K562 (cell line): Measurements from ENCODE around the gene FEM1B. TPM values are rescaled to one million over a fixed set of nuclear protein-coding genes. Genes with fewer than 3 reads are reported as not detected.

ENCODE experiments used
- ARID1B ChIP-seq: fragments of 450-650 bp; IDR thresholded peaks from 2 replicates; pipeline ENCODE4 v1.6.1; 2016; ENCODE audit warnings: antibody characterized with exemption, mild to moderate bottlenecking, inconsistent platforms
- CHD2 ChIP-seq: IDR thresholded peaks from 2 replicates; pipeline ENCODE4 v1.6.1; 2011; ENCODE audit warnings: low read depth, low read length
- E2F4 ChIP-seq: sonication (generic); formaldehyde crosslinking; IDR thresholded peaks from 2 replicates; pipeline ENCODE4 v1.8.0; 2022; ENCODE audit warnings: mild to moderate bottlenecking, low read depth, missing genetic modification reagents
- EGR1 ChIP-seq: fragments of 450-650 bp; conservative IDR thresholded peaks from 2 replicates; pipeline ENCODE4 v1.6.1; 2017; ENCODE audit warnings: mild to moderate bottlenecking
- EP400 ChIP-seq: fragments of 450-650 bp; IDR thresholded peaks from 2 replicates; pipeline ENCODE4 v1.6.1; 2017; ENCODE audit warnings: antibody characterized with exemption, mild to moderate bottlenecking, moderate library complexity
- HDAC6 ChIP-seq: IDR thresholded peaks from 2 replicates; pipeline ENCODE4 v1.6.1; 2012; ENCODE audit warnings: low read depth, mild to moderate bottlenecking, control low read depth, inconsistent platforms, low read length, moderate library complexity
- HIVEP1 ChIP-seq: fragments of 250-450 bp; sonication (Bioruptor Pico); IDR thresholded peaks from 2 replicates; pipeline ENCODE4 v1.4.0; 2020; ENCODE audit warnings: mild to moderate bottlenecking
- PCBP1 ChIP-seq: fragments of 200-400 bp; formaldehyde crosslinking; IDR thresholded peaks from 2 replicates; pipeline ENCODE4 v1.6.1; 2018; ENCODE audit warnings: mild to moderate bottlenecking, low read depth, low read length; ENCODE audit not compliant: poor library complexity, severe bottlenecking
- SMARCE1 ChIP-seq: fragments of 450-650 bp; IDR thresholded peaks from 2 replicates; pipeline ENCODE4 v1.7.1; 2016; ENCODE audit warnings: mild to moderate bottlenecking
- SMC3 ChIP-seq: conservative IDR thresholded peaks from 2 replicates; pipeline ENCODE4 v1.6.1; 2011; ENCODE audit warnings: low read depth, low read length, improper control_type of control experiment; ENCODE audit not compliant: insufficient read depth
- XRCC3 ChIP-seq: fragments of 450-650 bp; IDR thresholded peaks from 2 replicates; pipeline ENCODE4 v1.6.1; 2017; ENCODE audit warnings: mild to moderate bottlenecking, moderate library complexity
- YBX1 ChIP-seq: fragments of 450-650 bp; IDR thresholded peaks from 2 replicates; pipeline ENCODE4 v1.7.1; 2016; ENCODE audit warnings: mild to moderate bottlenecking
- ZNF263 ChIP-seq: sonication (generic); formaldehyde crosslinking; IDR thresholded peaks from 2 replicates; pipeline ENCODE4 v1.8.0; 2022; ENCODE audit warnings: mild to moderate bottlenecking, missing genetic modification reagents, borderline replicate concordance
- ZNF551 ChIP-seq: fragments of 250-450 bp; sonication (Bioruptor Pico); IDR thresholded peaks from 2 replicates; pipeline ENCODE4 v1.5.0; 2021; ENCODE audit warnings: mild to moderate bottlenecking, moderate library complexity
- ZNF639 ChIP-seq, 2 experiments: fragments of 200-800 bp in 1 of 2; sonication (Bioruptor generic) in 1 of 2; sonication (generic) in 1 of 2; formaldehyde crosslinking in 1 of 2; IDR thresholded peaks in 1 of 2; conservative IDR thresholded peaks in 1 of 2; 2 replicates each; pipeline versions ENCODE4 v1.5.0 to v1.6.1; 2016 to 2020; ENCODE audit warnings: missing compliant biosample characterization in 1 of 2, missing genetic modification characterization in 1 of 2, missing genetic modification reagents in 1 of 2
- ZNF740 ChIP-seq, 3 experiments: fragments of 200-800 bp in 1 of 3; sonication (Bioruptor generic) in 1 of 3; sonication (generic) in 1 of 3; formaldehyde crosslinking in 1 of 3; IDR thresholded peaks; 2 replicates each; pipeline versions ENCODE4 v1.6.1 to v1.8.0; 2016 to 2022; ENCODE audit warnings: mild to moderate bottlenecking in 2 of 3, missing compliant biosample characterization in 2 of 3, missing genetic modification characterization in 2 of 3, missing genetic modification reagents in 1 of 3
- polyA plus RNA-seq, 8 experiments: library from polyadenylated mRNA; depleted of rRNA in 4 of 8; stranded (reverse) in 5 of 8; unstranded in 3 of 8; fragments of >200 nt; fragmentation: Nextera tagmentation in 2 of 8; fragmentation: Illumina TruSeq in 1 of 8; extraction: Ambion mirVana in 2 of 8; extraction: Trizol in 1 of 8; gene quantifications; 2 replicates each; pipeline versions ENCODE4 v1.2.1 to v1.2.3, GENCODE V29; 2011 to 2014; ENCODE audit warnings: inconsistent platforms in 1 of 8, missing spikeins in 1 of 8
- total RNA-seq, 7 experiments: library from RNA; depleted of rRNA in 6 of 7; stranded (reverse); fragments of >200 nt in 6 of 7; fragmentation: Illumina TruSeq in 2 of 7; extraction: Trizol in 2 of 7; gene quantifications; 2 replicates each; pipeline versions ENCODE4 v1.2.1 to v1.2.3, GENCODE V29; 2011 to 2021; ENCODE audit warnings: low replicate concordance in 1 of 7
- TF ChIP-seq, protein P1 (sequence below): fragments of 450-650 bp; formaldehyde crosslinking; IDR thresholded peaks from 2 replicates; pipeline ENCODE4 v1.4.0; 2020; ENCODE audit warnings: mild to moderate bottlenecking, moderate library complexity

The FEM1B gene
- total and polyA plus RNA-seq, 9 of the 15 experiments (the other 6 are each of a cell fraction or from before 2014, with no cell fraction given): 5.9 to 61.6 (median 20.1) TPM

DNA sequence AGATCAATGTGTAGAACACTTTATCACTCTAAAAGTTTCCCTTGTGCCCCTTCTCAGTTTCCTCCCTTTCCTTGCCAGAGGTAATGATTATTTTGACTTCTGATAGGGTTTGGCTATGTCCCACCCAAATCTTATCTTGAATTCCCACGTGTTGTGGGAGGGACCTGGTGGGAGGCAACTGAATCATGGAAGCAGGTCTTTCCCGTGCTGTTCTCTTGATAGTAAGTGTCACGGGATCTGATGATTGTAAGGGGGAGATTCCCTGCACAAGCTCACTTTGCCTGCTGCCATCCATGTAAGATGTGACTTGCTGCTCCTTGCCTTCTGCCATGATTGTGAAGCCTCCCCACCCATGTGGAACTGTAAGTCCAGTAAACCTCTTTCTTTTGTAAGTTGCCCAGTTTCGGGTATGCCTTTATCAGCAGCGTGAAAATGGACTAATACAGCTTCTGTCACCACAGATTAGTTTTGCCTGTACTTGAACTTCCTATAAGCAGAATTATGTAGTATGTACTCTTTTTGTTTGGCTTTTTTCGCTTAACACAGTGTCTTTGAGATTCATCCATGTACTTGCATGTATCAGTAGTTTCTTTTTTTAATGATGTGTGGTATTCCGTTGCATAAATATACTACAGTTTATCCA is 7.2 kb downstream of the FEM1B start (continued):
- TF ChIP-seq ZNF740 (CRISPR knock-in tag; IDR thresholded peaks at IDR 0.05) (no peak), ZNF740 (tag; IDR thresholded peaks at IDR 0.05) (no peak), CHD2 (no peak), ZNF551 (CRISPR knock-in tag) (no peak), E2F4 (CRISPR knock-in tag) (no peak), EGR1 (no peak; the same call in 1 of the 2 replicates), ZNF263 (no peak), ARID1B (peak; percentile 52), EP400 (no peak), XRCC3 (peak; percentile 81), HDAC6 (no peak), SMARCE1 (no peak), HIVEP1 (CRISPR knock-in tag) (no peak), SMC3 (no peak), YBX1 (no peak), ZNF639 (CRISPR knock-in tag; conservative IDR thresholded peaks at IDR 0.05 in 1 of 2, IDR thresholded peaks at IDR 0.05 in 1 of 2) (no peak), PCBP1 (no peak)
- TF ChIP-seq, protein P1, sequence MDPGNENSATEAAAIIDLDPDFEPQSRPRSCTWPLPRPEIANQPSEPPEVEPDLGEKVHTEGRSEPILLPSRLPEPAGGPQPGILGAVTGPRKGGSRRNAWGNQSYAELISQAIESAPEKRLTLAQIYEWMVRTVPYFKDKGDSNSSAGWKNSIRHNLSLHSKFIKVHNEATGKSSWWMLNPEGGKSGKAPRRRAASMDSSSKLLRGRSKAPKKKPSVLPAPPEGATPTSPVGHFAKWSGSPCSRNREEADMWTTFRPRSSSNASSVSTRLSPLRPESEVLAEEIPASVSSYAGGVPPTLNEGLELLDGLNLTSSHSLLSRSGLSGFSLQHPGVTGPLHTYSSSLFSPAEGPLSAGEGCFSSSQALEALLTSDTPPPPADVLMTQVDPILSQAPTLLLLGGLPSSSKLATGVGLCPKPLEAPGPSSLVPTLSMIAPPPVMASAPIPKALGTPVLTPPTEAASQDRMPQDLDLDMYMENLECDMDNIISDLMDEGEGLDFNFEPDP: no peak
